ENCODE measurements around the gene COL23A1. TPM values are rescaled to one million over a fixed set of nuclear protein-coding genes. Genes with fewer than 3 reads are reported as not detected.
"Not testable (repeated sequence)": the region's sequence is repeated elsewhere in the genome, so short reads cannot be mapped to it uniquely, and the experiment has no call there.

COL23A1 gene
- total and polyA plus RNA-seq, 8 donors, result 0.52 to 9.5 (median 7.5) TPM

GRCh38 chr5:178257650-178258049, 332.5 kb downstream of the COL23A1 start:
- intact Hi-C loops (cut with DNase I), result no loop called here
- Histone ChIP-seq H3K27me3 (no peaks in the 10 kb centered on the region), H3K9me3 (no peaks in the 10 kb centered on the region), H3K4me1 (no peaks in the 10 kb centered on the region), H3K4me3 (no peak overlapping the region), H3K27ac (no peak overlapping the region), H3K36me3 (no peaks in the 10 kb centered on the region)
- no peak for DNase-seq
- ATAC-seq, result no peak
- TF ChIP-seq CTCF (IDR thresholded peaks at IDR 0.05), result no peak

DNA sequence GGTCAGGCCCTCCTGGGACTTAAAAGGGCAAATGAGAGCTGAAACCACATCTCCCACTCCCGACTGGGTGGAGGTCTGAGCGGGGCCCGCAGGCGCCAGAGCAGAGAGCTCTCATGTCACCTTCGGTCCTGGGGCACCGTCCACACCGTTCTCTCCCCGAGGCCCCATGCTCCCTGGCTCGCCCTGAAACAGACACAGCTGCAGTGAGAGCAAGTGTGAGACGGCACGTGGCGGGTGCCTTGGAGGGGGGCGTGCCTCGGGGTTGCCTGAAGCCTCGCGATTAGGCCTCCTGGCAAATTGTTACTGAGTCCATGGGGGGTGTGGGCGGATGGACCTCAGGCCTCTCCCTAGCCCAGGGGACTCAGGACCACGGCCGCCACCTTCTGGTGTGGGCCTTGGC, 333.4 kb downstream of the COL23A1 start:
- no peak for TF ChIP-seq CTCF (IDR thresholded peaks at IDR 0.05)
- H3K27me3 ChIP-seq, result no peaks in the 10 kb centered on the region
- H3K4me3 ChIP-seq, result no peak overlapping the region
- H3K9me3 ChIP-seq, result no peaks in the 10 kb centered on the region
- no peaks in the 10 kb centered on the region for H3K4me1 ChIP-seq
- no peaks in the 10 kb centered on the region for H3K36me3 ChIP-seq
- DNase-seq, result no peak
- ATAC-seq, result no peak
- intact Hi-C loops (cut with DNase I), result no loop called here
- no peak overlapping the region for H3K27ac ChIP-seq

DNA sequence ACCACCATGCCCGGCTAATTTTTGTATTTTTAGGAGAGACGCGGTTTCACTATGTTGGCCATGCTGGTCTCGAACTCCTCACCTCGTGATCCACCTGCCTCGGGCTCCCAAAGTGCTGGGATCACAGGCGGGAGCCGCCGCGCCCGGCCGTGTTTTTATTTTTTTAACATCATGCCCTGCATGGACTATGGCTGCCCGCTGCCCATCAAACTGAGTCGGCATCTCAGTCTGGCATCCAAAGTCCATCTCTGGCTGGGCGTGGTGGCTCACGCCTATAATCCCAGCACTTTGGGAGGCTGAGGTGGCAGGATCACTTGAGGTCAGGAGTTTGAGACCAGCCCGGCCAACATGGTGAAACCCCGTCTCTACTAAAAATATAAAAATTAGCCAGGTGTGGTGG, 336.6 kb downstream of the COL23A1 start:
- ATAC-seq; DNase-seq; H3K4me1 ChIP-seq; H3K27me3 ChIP-seq; H3K4me3 ChIP-seq; H3K27ac ChIP-seq; intact Hi-C loops (cut with DNase I); H3K36me3 ChIP-seq; H3K9me3 ChIP-seq: not testable (repeated sequence)

- ATAC-seq (no peak), DNase-seq (no peak)
- intact Hi-C loops (cut with DNase I), result no loop called here
- H3K9me3 ChIP-seq, result no peaks in the 10 kb centered on the region
- H3K4me1 ChIP-seq, result no peaks in the 10 kb centered on the region
- H3K27ac ChIP-seq, result no peak overlapping the region
- no peak overlapping the region for H3K4me3 ChIP-seq
- TF ChIP-seq CTCF (IDR thresholded peaks at IDR 0.05), result no peak
- no peaks in the 10 kb centered on the region for H3K36me3 ChIP-seq
- H3K27me3 ChIP-seq, result no peaks in the 10 kb centered on the region
Observed at GRCh38 chr5:178252258-178252657, 337.9 kb downstream of the COL23A1 start.

GRCh38 chr5:178250263-178250662, 339.9 kb downstream of the COL23A1 start:
- intact Hi-C loops (cut with DNase I), result no loop called here

More at GRCh38 chr5:178250263-178250662, 339.9 kb downstream of the COL23A1 start:
- no peak for DNase-seq
- ATAC-seq, result no peak
- no peaks in the 10 kb centered on the region for H3K36me3 ChIP-seq
- no peak overlapping the region for H3K27ac ChIP-seq
- no peak for TF ChIP-seq CTCF (IDR thresholded peaks at IDR 0.05)
- no peaks in the 10 kb centered on the region for H3K9me3 ChIP-seq
- no peaks in the 10 kb centered on the region for H3K4me1 ChIP-seq
- H3K27me3 ChIP-seq, result no peaks in the 10 kb centered on the region
- H3K4me3 ChIP-seq, result no peak overlapping the region
